ENCODE data around the gene LRRC34. TPM values are rescaled to one million over a fixed set of nuclear protein-coding genes. Genes with fewer than 3 reads are reported as not detected.

The LRRC34 gene
- total and polyA plus RNA-seq, 2 of the 8 experiments (the other 6 are each of a cell fraction or from before 2014, with no cell fraction given): 3.3 to 4.1 TPM

GRCh38 chr3:169758359-169758994, 54.2 kb downstream of the LRRC34 start:
- CTCF ChIA-PET (ENCODE audit: partially characterized antibody): interaction anchor here (0.7 to 2.5 kb wide), 2 partner anchors 12 to 14 kb away, joined by 3 to 7 read pairs; no protein-coding TSS in a partner anchor
- H2BK15ac ChIP-seq (ENCODE audit: low read length): no peak overlapping the region
- 83 to 100% methylated on average over 1 to 5 of the region's 5 CpGs for WGBS, 2 experiments (ENCODE audit: extremely low coverage in 1 of 2, insufficient coverage in 1 of 2, insufficient read length in 1 of 2, insufficient replicate concordance in 2 of 2, low coverage in 1 of 2, low lambda C conversion rate in 2 of 2, missing lambda C conversion rate in 1 of 2)
- no peak for TF ChIP-seq TCF12 (IDR thresholded peaks at IDR 0.05; ENCODE audit: low read depth, low read length)
- no peak for TF ChIP-seq JUND (IDR thresholded peaks at IDR 0.05; ENCODE audit: low read length)
- no peak for TF ChIP-seq SP1 (IDR thresholded peaks at IDR 0.05; ENCODE audit: low read depth, low read length)
- TF ChIP-seq CHD2 (IDR thresholded peaks at IDR 0.05; ENCODE audit: low read length): no peak
- TF ChIP-seq CHD1 (IDR thresholded peaks at IDR 0.05; ENCODE audit: low read depth, low read length): no peak
- TF ChIP-seq CEBPB (IDR thresholded peaks at IDR 0.05; ENCODE audit: low read depth, low read length): no peak
- TF ChIP-seq SIRT6 (IDR thresholded peaks at IDR 0.05; ENCODE audit: low read length): no peak

More at GRCh38 chr3:169758359-169758994, 54.2 kb downstream of the LRRC34 start:
- Histone ChIP-seq H2AFZ (ENCODE audit: low read length) (no peak overlapping the region), H3K4me1 (replicated peaks in 1 of 4; ENCODE audit: control insufficient read depth in 3 of 4, insufficient read depth in 4 of 4, low read length in 3 of 4) (no peaks in the 10 kb centered on the region), H3K27ac (ENCODE audit: low read depth, low read length) (no peak overlapping the region), H3K79me2 (ENCODE audit: control insufficient read depth in 1 of 2, insufficient read depth in 2 of 2, low read length in 2 of 2) (no peaks in the 10 kb centered on the region), H3K79me1 (ENCODE audit: low read depth, low read length) (no peaks in the 10 kb centered on the region), H3K23ac (ENCODE audit: insufficient read length) (no peak overlapping the region), H3K23me2 (ENCODE audit: low read depth, low read length) (no peaks in the 10 kb centered on the region), H3K27me3 (replicated peaks in 1 of 4; ENCODE audit: control insufficient read depth in 3 of 4, extremely low read depth in 1 of 4, insufficient read depth in 3 of 4, low read length in 3 of 4) (peaks cover 0 to 1% (median 0%) of the 10 kb centered on the region in 4 experiments; a peak in 1 of 7 replicates), H3K56ac (replicated peaks; ENCODE audit: insufficient read length, low read depth, low read length) (no peak overlapping the region), H2AK5ac (ENCODE audit: low read depth, low read length) (no peak overlapping the region), H4K20me1 (replicated peaks in 1 of 2; ENCODE audit: control insufficient read depth in 1 of 2, insufficient read depth in 2 of 2, low read length in 2 of 2) (no peaks in the 10 kb centered on the region), H3K4me2 (ENCODE audit: insufficient read depth in 1 of 2, low read depth in 2 of 2, low read length in 2 of 2) (no peak overlapping the region), H3K4me3 (ENCODE audit: extremely low read depth in 1 of 4, insufficient read depth in 2 of 4, low read depth in 3 of 4, low read length in 4 of 4) (no peak overlapping the region), H2BK12ac (ENCODE audit: low read depth, low read length) (no peak overlapping the region), H4K5ac (ENCODE audit: insufficient read length, low read depth, low read length) (no peak overlapping the region), H2BK20ac (ENCODE audit: low read length) (no peak overlapping the region), H3K36me3 (ENCODE audit: control insufficient read depth in 2 of 4, insufficient read depth in 4 of 4, low read length in 3 of 4) (no peaks in the 10 kb centered on the region), H3K4ac (replicated peaks; ENCODE audit: insufficient read length, low read depth, low read length) (no peak overlapping the region), H3K14ac (ENCODE audit: insufficient read length) (no peak overlapping the region), H3K18ac (ENCODE audit: extremely low read depth, low read length) (no peak overlapping the region), H4K8ac (ENCODE audit: extremely low read depth, insufficient read depth, low read length) (no peak overlapping the region), H4K91ac (replicated peaks; ENCODE audit: insufficient read length, low read length) (no peak overlapping the region), H3K9me3 (ENCODE audit: insufficient read depth in 2 of 2, low read depth in 1 of 2, low read length in 1 of 2) (peaks cover 0 to 3% of the 10 kb centered on the region in 2 experiments; a peak in 1 of 4 replicates), H3K9ac (replicated peaks in 1 of 4; ENCODE audit: extremely low read depth in 1 of 4, low read depth in 3 of 4, low read length in 3 of 4) (no peak overlapping the region), H2BK120ac (replicated peaks; ENCODE audit: low read depth, low read length) (no peak overlapping the region), H2BK5ac (ENCODE audit: low read depth, low read length) (no peak overlapping the region)
- DNase-seq (ENCODE audit: low read depth in 1 of 2, low spot score in 2 of 2) (no peak), FAIRE-seq (no peak)
- POLR2A ChIA-PET (ENCODE audit: partially characterized antibody): no interaction called here

Data from H1 (cell line).